T-helper 22 cell (primary cell): ENCODE results near the gene MBD3L2.
"Not testable (repeated sequence)": the region's sequence is repeated elsewhere in the genome, so short reads cannot be mapped to it uniquely, and the experiment has no call there.

Experiments
- DNase-seq: peaks from one replicate; pipeline ENCODE4 v3.0.0-alpha.2; 2020; ENCODE audit warnings: low read depth

The MBD3L2 gene

DNA sequence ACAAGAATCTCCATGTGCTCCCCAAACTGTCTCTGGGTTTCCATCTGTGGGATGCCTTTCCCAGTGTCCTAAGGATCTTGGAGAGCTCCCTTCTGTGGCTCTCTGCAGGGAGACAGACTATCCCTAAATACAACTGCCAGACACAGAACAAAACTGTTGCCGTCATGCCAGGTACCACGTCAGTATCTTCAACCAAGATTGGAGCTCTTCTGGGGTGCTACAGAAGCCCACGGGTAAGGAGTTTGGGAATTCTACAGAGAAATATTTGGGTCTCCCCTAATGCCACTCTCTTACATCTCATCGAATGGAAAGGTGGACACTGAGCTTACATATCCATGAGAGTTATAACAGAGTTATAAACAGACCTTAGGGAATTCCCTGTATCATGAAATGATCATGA, 14.2 kb downstream of the MBD3L2 start:
- DNase-seq: no peak

DNA sequence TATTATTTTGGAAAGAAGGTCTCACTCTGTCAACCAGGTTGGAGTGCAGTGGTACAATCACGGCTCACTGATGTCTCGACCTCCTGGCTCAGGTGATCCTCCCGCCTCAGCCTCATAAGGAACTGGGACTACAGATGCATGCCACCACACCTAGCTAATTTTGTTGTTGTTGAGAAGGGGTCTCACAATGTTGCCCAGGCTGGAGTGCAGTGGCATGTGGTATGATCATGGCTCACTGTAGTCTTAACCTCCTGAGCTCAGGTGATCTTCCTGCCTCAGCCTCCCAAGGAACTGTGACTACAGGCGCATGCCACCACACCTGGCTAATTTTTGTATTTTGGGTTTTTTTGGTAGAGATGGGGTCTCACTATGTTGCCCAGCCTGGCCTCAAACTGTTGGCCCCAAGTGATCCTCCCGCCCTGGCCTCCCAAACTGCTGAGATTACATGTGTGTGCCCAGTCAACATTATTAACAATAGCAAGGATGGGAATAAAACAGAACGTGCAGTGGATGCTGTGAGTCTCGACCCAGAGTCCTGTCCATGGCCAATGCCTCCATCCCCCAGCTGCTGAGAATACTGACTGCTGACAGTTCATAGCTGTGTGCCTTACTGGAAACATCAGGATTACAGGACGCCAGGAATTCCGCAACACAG, 14.8 kb downstream of the MBD3L2 start:
- DNase-seq: no peak

DNA sequence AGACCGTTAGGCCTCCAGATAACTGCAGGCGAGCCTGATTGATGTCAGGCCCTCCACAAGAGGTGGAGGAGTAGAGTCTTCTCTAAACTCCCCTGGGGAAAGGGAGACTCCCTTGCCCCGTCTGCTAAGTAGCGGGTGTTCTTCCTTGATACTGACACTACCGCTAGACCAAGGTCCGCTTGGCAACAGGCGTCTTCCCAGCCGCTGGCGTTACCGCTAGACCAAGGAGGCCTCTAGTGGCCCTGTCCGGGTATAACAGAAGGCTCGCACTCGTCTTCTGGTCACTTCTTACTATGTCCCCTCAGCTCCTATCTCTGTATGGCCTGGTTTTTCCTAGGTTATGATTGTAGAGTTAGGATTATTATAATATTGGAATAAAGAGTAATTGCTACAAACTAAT, 18.0 kb downstream of the MBD3L2 start:
- not testable (repeated sequence) for DNase-seq

DNA sequence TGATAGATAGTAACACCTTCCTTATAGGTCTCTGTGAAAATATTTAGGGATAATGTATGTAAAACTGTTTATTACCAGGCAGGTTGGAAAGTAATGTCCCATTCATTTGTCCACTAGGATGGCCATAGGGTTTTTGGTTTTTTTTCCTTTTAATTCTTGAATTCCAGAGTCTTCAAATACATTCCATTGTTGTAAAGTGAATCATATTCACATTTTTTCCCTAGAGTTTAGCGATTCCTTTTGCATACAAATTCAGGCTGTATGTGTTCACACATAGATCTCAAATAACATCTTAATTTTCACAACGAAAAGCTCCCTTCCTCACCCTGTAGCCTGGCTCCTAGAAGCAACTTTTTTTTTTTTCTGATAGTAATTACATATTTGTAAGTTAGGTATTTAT, 18.6 kb downstream of the MBD3L2 start:
- DNase-seq: no peak

DNA sequence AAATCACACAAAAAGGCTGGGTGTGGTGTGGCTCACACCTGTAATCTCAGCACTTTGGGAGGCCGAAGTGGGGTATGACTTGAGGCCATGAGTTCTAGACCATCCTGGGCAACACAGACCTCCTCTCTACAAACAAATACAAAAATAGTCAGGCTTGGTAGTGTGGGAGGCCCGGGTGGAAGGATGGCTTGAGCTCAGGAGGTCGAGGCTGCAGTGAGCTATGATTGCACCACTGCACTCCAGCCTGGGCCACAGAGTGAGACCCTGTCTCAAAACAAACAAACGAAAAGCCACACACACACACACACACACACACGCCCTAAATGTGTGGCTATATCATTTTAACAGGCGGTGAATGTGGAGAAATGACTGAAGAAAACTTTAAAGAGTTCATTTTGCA, 19.5 kb downstream of the MBD3L2 start:
- no peak for DNase-seq

DNA sequence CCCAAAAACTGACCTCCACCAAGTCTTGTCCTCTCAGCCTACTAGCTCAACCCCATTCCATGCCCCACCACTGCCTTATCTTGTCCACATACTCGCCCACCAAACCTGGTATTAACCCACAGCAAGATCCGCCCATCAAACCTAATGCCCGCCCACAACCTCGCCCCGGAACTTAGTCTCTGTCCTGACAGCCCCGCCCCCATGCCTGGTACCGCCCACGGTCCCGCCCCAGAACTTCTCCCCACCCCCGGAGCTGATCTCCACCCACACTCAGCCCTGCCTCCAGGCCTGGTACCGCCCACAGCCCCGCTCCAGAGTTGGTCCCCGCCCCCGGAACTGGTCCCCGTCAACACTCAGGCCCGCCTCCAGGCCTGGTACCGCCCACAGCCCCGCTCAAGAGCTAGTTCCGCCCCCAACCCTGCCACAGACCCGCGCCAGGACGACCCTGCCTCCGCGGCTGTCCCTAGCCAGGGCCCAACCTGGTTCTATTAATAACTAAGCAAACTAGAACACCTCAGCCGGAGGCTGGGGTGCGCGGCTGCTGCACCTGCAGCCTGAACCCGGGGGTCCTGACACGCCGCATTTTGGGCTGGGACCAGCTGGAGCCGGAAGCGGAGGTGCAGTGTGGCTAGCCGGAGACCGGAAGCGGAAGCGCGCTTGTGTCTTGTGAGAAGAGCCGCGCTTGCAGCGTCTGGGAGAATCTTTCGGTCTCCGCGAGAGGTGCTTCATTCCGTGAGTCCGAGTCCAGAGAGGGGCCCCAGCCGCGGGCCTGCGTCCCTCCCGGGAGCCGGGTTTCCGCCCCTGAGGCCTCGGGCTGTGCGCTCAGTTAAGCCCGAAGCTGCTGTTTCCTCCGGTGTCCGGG, 20.2 kb downstream of the MBD3L2 start, which contains the start of gene ZNF557:
ZNF557 (plus strand) TSS at position 662 of the 862 bp plus-strand sequence. CDS start 5,372 bp downstream, outside the sequence.
- peak; percentile 98 for DNase-seq

DNA sequence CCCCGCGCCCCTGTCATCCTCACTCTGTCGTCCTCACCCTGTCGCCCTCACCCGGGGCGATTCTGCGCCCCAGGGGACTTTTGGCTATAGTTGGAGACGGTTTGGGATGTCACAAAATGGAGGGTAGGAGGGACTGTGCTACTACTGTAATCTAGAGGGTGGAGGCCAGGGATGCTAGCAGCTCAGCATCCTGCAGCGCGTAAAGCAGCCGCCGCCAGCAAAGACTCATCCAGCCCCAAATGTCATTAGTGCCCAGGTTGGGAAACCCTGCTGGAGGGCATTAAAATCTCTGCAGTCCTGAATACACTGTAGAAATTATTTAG, 20.7 kb downstream of the MBD3L2 start:
- no peak for DNase-seq

DNA sequence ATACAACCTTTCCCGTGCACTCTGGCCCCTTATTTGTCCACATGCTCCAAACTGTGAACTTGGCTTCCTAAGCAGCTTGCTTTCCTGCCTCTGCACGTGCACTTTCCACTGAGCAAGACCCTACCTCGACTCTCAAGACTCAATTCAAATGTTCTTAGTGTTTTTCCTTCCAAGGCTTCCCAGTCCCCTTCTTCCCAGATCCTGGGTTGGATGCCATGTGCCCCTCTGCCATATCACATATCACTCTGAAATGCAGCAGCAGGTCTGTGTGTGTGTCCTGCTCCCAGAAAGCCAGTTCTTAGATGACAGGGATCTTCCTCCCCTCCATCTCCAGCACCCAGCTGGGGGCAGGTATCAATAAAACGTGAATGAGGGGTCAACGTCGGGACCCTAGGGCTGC, 23.4 kb downstream of the MBD3L2 start:
- DNase-seq: no peak

DNA sequence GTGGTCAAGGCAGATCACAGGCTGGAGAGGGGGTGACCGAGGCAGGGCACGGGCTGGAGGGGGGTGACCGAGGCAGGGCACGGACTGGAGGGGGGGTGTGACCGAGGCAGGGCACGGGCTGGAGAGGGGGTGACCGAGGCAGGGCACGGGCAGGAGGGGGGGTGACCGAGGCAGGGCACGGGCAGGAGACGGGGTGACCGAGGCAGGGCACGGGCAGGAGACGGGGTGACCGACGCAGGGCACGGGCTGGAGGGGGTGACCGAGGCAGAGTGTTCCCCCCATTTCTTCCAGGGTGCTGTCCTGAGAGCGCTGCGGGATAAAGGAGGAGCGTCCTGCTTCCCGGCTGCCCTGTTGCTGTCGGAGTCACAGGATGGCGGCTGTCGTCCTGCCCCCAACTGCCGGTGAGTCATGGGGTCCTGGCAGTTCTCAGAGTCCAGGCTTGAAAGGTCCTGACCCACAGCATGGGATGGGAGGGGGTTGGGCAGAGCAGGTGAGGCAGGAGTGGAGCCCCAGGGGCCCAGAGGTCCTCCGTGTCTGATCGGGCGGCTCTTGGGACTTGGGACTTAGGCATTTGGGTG, 25.7 kb downstream of the MBD3L2 start:
- DNase-seq: no peak

DNA sequence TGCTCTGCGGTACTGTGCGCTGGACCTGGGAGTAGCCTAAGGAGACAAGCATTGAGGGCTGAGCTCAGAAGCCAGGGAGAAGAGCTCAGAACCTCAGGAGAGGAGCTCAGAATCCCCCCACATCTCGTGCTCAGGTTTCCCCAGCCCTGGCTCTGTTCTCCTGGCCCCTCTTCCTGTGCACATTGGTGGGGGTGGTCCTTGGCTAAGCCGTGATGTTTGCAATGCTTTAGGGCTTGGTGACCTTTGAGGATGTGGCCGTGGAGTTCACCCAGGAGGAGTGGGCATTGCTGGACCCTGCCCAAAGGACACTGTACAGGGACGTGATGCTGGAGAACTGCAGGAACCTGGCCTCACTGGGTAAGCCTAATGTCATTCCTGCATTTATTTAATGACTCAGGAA, 27.0 kb downstream of the MBD3L2 start:
- DNase-seq: no peak

DNA sequence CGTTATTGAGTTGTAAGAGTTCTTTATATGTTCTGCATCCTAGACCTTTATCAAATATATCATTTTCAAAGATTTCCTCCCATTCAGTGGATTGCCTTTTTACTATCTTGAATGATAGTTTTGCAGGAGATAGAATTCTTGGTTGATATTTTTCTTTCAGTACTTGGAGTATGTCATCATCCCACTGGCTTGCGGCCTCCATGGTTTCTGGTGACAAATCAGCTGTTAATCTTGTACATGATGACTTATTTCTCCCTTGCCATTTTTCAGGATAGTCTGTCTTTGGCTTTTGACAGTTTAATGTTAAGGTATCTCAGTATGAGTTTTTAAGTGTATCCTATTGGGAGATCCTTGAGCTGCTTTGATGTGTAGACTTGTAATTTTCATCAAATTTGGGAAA, 28.9 kb downstream of the MBD3L2 start:
- no peak for DNase-seq

DNA sequence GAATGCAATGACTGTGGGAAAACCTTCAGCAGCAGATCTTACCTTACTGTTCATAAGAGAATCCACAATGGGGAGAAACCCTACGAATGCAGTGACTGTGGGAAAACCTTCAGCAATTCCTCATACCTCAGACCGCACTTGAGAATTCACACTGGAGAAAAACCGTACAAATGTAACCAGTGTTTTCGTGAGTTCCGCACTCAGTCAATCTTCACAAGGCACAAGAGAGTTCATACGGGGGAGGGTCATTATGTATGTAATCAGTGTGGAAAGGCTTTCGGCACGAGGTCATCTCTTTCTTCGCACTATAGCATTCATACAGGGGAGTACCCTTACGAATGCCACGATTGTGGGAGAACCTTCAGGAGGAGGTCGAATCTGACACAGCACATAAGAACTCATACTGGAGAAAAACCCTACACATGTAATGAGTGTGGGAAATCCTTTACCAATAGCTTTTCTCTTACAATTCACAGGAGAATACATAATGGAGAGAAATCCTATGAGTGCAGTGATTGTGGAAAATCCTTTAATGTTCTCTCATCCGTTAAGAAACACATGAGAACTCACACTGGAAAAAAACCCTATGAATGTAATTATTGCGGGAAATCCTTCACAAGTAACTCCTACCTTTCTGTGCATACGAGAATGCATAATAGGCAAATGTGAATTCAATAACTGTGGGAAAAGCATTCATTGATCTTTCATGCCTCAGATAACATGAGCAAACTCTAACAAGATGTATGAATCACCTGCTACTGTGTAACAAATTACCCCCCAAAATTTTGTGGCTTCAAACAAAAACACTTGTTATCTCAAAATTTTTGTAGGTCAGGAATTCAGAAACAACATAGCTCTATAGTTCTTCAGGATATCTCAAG, 34.2 kb downstream of the MBD3L2 start:
- DNase-seq: no peak

DNA sequence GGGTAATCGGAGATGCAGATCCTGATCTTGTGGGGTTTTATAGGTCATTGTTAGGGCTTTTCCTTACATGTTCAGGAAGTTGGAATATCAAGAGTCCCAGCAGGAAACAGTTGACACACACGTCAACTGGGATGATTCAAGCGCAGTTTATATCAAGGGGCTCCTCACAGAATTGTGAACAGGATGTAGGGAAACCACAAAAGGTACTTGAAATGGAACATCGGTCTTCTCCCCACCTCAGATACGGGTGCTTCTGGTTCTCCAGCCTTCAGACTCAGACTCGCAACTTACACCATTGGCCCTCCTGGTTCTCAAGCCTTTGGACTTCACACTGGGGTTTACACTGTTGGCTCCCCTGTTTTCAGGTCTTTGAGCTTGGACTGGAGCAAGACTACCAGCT, 39.9 kb downstream of the MBD3L2 start:
- DNase-seq: no peak

DNA sequence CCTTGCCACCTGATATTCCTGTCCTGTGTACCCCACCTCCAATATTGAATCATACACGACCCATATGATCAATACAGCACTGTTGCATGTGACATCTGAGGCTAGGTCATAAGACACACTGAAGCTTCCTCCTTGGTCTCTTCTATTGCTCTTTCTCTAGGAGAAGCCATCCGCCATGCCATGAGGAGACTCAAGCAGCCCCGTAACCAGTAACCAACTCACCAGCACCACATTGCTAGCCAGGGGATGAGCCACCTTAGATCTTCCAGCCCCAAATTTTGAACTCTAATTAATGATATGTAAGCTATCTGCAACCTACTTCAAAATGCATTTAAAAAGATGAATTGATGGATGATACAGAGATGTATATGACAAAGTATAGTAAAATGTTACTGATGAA, 49.0 kb downstream of the MBD3L2 start:
- DNase-seq: no peak

DNA sequence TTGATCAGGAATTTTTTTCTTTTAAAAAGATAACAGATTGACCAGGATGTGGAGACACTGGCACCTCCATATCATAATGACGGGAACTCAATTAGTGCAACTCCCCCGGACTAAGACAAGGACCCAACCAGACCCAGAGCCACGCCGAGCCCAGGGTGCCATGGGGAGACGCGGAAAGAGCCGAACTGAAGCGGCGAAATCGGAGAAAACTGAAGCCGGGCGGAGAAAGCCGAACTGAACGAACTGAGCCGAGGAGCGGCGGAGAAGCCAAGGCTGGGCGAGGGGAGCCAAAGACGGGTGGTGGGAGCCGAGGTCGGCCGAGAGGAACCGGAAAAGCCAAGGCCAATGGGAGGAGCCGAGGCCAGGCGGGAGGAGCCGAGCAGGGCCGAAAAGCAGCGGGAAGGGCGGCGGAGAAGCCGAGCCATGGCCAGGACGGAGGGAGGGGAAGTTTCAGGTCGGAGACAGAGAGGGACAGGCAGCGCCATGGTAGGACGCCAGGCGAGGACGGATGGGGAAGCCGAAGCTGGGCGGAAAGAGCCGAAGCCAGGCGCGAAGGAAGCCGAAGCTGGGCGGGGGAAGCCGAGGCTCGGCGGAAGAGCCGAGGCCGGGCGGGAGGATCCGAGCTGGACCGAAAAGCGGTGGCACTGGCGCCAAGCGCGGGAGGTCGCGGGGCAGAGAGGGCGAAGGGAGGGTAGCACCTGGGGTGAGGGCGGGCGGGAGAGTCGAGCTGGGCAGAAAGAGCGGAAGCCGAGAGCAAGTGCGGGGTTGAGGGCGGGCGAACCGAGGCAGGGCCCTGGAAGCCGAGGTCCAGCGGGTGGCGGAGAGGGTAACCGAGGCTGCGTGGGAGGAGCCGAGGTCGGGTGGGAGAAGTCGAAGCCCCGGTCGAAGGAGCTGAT, 49.8 kb downstream of the MBD3L2 start:
- peak; percentile 65 for DNase-seq

DNA sequence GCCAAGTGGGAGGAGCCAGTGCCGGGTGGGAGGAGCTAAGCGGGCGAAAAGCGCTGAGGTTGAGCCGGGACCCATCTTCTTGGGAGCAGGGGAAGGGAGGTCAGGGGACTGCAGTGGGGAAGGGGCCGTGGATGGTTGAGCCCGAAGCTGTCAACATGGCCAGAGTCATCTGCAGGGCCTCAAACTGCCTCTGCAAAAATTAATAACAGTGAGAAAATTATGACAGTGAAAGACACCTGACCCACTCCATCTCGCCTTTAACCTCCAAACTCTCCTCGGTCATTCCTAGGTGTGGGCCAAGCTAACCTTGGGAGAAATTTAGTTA, 50.4 kb downstream of the MBD3L2 start:
- no peak for DNase-seq
